Spinal cord (tissue), 4 donors: ENCODE results near the gene UTP14A. TPM values are rescaled to one million over a fixed set of nuclear protein-coding genes. Genes with fewer than 3 reads are reported as not detected.

Experiments
- polyA plus RNA-seq, 2 donors: library from polyadenylated mRNA; unstranded; fragments of 120-200 nt; gene quantifications; one replicate each; pipeline ENCODE4 v1.2.1, GENCODE V29; 2013; ENCODE audit not compliant: insufficient read length in 2 of 2
- total RNA-seq, 2 donors: library from RNA; depleted of rRNA in 1 of 2; stranded (reverse); fragments of 120-200 nt in 1 of 2; fragments of >200 nt in 1 of 2; gene quantifications; one replicate each; pipeline versions ENCODE4 v1.2.3 to v1.2.4, GENCODE V29; 2013 to 2014

UTP14A gene
- total and polyA plus RNA-seq, 4 donors = 9.5 to 15.0 (median 13.9) TPM

Other genes with a start within 250 kb of the UTP14A start
- gene XPNPEP2, start 167.2 kb upstream of the UTP14A start, total RNA-seq = 1 to 10 TPM; 2.0 to 4.1 TPM
- 1 to 10 TPM in 1 of 2 donors, under 1 TPM in 1; 0.87 to 2.5 TPM for gene XPNPEP2, start 167.2 kb upstream of the UTP14A start, polyA plus RNA-seq
- 1 to 10 TPM; 4.8 to 8.2 TPM for gene SASH3, start 126.2 kb upstream of the UTP14A start, total RNA-seq
- gene SASH3, start 126.2 kb upstream of the UTP14A start, polyA plus RNA-seq = 1 to 10 TPM; 4.9 to 5.6 TPM
- 10 to 100 TPM; 36.4 to 68.4 TPM for gene ZDHHC9, start 62.3 kb upstream of the UTP14A start, total RNA-seq
- gene ZDHHC9, start 62.3 kb upstream of the UTP14A start, polyA plus RNA-seq = 10 to 100 TPM; 90.3 to 96.7 TPM
- 1 to 10 TPM; 4.8 to 5.2 TPM for gene BCORL1, start 76.5 kb downstream of the UTP14A start, total RNA-seq
- gene BCORL1, start 76.5 kb downstream of the UTP14A start, polyA plus RNA-seq = 10 to 100 TPM; 13.8 to 15.5 TPM
- 1 to 10 TPM; 3.7 to 6.6 TPM for gene ELF4, start 204.3 kb downstream of the UTP14A start, total RNA-seq
- 1 to 10 TPM; 1.9 to 4.0 TPM for gene ELF4, start 204.3 kb downstream of the UTP14A start, polyA plus RNA-seq